GM21717 (cell line): ENCODE results near the gene RASD1.

Experiments used
- ATAC-seq: cut with Tn5 transposase; IDR thresholded peaks from one replicate; pipeline ENCODE4 v1.9.1; 2021; ENCODE audit warnings: mild to moderate bottlenecking, moderate library complexity; ENCODE audit not compliant: unreplicated experiment

Gene RASD1

DNA sequence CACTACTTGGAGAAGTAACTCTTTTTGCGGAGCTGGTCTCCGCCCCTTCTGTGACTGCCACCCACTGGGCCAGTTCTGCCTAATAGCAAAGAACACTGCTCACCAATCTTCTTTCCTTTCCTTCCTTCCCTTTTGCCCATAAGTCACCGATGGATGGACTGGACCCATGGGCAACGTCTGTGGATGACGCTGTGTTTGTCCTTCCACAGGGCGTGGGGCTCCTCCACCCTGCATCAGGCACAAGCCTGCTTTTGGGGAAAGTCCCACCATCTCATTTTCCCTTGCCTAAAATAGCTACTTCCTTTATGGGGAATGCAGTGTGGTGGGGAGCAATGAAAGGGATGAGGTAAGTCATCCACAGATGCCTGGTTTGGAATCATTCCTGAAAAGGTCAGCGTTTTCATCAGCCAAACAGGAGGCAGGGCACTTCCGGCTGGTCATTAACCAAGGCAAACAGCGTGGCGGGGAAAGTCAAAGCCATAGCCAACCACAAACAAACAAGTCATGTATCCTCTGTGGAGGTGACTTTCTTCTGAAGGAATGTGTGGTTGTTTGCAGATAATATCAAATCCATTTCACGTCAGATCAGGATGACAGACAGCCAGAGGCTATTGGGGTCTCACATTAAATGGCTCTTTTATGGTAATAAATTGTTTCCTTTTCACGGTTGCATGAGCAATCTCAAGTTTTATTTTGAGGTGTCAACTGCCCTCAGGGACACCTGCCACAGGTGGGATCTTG, 50.1 kb downstream of the RASD1 start:
- ATAC-seq: no peak

DNA sequence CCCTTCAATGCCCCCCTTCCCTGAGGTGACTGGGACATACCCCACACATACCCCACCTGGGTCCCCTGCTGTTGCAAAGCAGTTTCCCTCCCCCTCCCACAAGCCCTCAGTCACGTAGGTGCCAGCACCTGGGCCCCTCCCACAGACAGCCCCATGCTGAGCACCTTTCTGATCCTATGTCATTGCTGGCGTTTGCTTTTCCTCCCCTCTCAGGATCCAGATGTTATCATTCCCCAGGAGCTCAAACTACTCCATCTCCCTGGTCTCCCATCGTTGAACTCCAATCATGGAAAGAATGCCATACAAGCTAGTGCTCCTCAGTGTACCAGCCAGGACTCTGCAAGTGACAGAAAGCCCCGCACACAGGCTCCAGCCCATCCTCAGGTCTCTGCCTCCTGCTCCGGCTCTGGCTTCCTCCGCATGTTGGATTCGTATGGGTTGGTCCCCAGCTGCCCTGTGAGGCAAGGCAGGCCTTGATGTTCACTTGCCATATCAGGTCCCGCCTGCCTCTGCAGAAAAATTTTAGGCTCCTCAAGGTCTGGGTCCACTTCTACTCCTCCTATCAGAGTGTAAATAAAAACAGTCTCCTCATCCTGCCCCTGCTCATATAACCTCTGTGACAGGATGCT, 50.8 kb downstream of the RASD1 start:
- no peak for ATAC-seq
